AG09319 (cell line): Measurements from ENCODE around the gene MAPK12.

Source experiments
- DNase-seq: peaks from one replicate; pipeline ENCODE4 v3.0.0-alpha.2; 2010; ENCODE audit warnings: low read depth; ENCODE audit errors: extremely low read depth
- CTCF ChIP-seq: IDR thresholded peaks from 2 replicates; pipeline ENCODE4 v1.5.1; 2011; ENCODE audit warnings: low read depth, mild to moderate bottlenecking, inconsistent platforms, low read length, moderate library complexity

Gene MAPK12

GRCh38 chr22:50285568-50286229 is 24.2 kb upstream of the MAPK12 start:
- no peak for DNase-seq
- no peak for TF ChIP-seq CTCF

GRCh38 chr22:50284479-50284878 is 23.0 kb upstream of the MAPK12 start:
- DNase-seq, result no peak
- TF ChIP-seq CTCF, result no peak

- no peak for DNase-seq
- no peak for TF ChIP-seq CTCF
Observed at GRCh38 chr22:50283821-50284220, 22.3 kb upstream of the MAPK12 start.

- TF ChIP-seq CTCF, result no peak
- DNase-seq, result no peak
Observed at GRCh38 chr22:50282361-50283155, 21.1 kb upstream of the MAPK12 start.

- no peak for TF ChIP-seq CTCF
- DNase-seq, result no peak
Observed at GRCh38 chr22:50281957-50282356, 20.5 kb upstream of the MAPK12 start.

- TF ChIP-seq CTCF, result no peak
Observed at GRCh38 chr22:50281384-50281760, 19.9 kb upstream of the MAPK12 start.

GRCh38 chr22:50280708-50281383 is 19.4 kb upstream of the MAPK12 start:
- DNase-seq, result no peak

More at GRCh38 chr22:50281384-50281760, 19.9 kb upstream of the MAPK12 start:
- DNase-seq, result no peak

More at GRCh38 chr22:50280708-50281383, 19.4 kb upstream of the MAPK12 start:
- no peak for TF ChIP-seq CTCF
